NCI-H128 (cell line): Measurements from ENCODE around the gene SKA2.
"Not testable (repeated sequence)": the region's sequence is repeated elsewhere in the genome, so short reads cannot be mapped to it uniquely, and the experiment has no call there.

Experiments
- DNase-seq: peaks from one replicate; lab custom pipeline; 2025; ENCODE audit not compliant: unreplicated experiment; lab: John Stamatoyannopoulos, UW

Gene SKA2

GRCh38 chr17:59152925-59153324 is 2.1 kb downstream of the SKA2 start:
- DNase-seq: no peak

- no peak for DNase-seq
Observed at GRCh38 chr17:59151591-59151990, 3.4 kb downstream of the SKA2 start.

- DNase-seq: no peak
Observed at GRCh38 chr17:59151006-59151405, 4.0 kb downstream of the SKA2 start.

GRCh38 chr17:59149841-59150511 is 5.0 kb downstream of the SKA2 start:
- DNase-seq: no peak

- no peak for DNase-seq
Observed at GRCh38 chr17:59149051-59149450, 5.9 kb downstream of the SKA2 start.

GRCh38 chr17:59145571-59146096 is 9.4 kb downstream of the SKA2 start:
- DNase-seq: no peak

- no peak for DNase-seq
Observed at GRCh38 chr17:59141860-59142259, 13.1 kb downstream of the SKA2 start.

- DNase-seq: no peak
Observed at GRCh38 chr17:59139939-59140338, 15.0 kb downstream of the SKA2 start.

- DNase-seq: not testable (repeated sequence)
Observed at GRCh38 chr17:59138339-59138738, 16.6 kb downstream of the SKA2 start.

GRCh38 chr17:59131131-59131530 is 23.9 kb downstream of the SKA2 start:
- no peak for DNase-seq

- no peak for DNase-seq
Observed at GRCh38 chr17:59129814-59130213, 25.2 kb downstream of the SKA2 start.

- DNase-seq: no peak
Observed at GRCh38 chr17:59126809-59127417, 28.1 kb downstream of the SKA2 start.

GRCh38 chr17:59124665-59125064 is 30.3 kb downstream of the SKA2 start:
- DNase-seq: no peak

- DNase-seq: no peak
Observed at GRCh38 chr17:59121901-59122480, 33.0 kb downstream of the SKA2 start.

GRCh38 chr17:59115474-59115873 is 39.5 kb downstream of the SKA2 start:
- DNase-seq: no peak

GRCh38 chr17:59111539-59111938 is 43.4 kb downstream of the SKA2 start:
- DNase-seq: no peak

- no peak for DNase-seq
Observed at GRCh38 chr17:59110973-59111372, 44.0 kb downstream of the SKA2 start.

GRCh38 chr17:59108400-59109102 is 46.4 kb downstream of the SKA2 start:
- no peak for DNase-seq

GRCh38 chr17:59107306-59107670 is 47.7 kb downstream of the SKA2 start:
- DNase-seq: no peak

- peak; percentile 93 for DNase-seq
Observed at GRCh38 chr17:59106463-59107305, 48.3 kb downstream of the SKA2 start, which contains the start of gene TRIM37. Gene TRIM37, minus strand, starts transcription at chr17:59106880. Its CDS starts 419 bp downstream, at chr17:59106461.
